Erythroblast (primary cell): Measurements from ENCODE around the gene CGNL1.

Experiments used
- GATA1 ChIP-seq: IDR thresholded peaks from 2 replicates; pipeline ENCODE4 v1.6.1; 2011; ENCODE audit warnings: low read depth, mild to moderate bottlenecking, control low read depth, low read length, moderate library complexity
- POLR2A ChIP-seq: IDR thresholded peaks from 2 replicates; pipeline ENCODE4 v1.6.1; 2011; ENCODE audit warnings: mild to moderate bottlenecking, low read length

DNA sequence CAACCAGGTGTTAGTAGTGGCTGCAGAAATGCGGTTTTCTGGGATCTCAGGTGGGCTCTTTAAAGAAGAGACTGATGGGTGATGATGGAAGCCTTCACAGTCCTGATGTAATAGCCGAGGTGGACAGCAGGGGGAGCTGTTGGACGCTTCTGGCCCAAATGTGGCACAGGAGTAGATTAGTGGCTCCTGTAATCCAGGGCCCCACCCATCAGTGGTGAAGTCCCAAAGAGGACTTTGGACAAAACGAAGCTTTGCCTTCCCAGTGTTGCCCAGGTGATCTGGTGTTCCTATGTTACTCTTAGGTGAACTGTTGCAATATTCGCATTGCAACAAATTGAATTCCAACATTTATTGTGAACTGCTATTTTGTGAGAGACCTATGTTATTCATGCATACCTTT lies 183.6 kb downstream of the CGNL1 start:
- TF ChIP-seq POLR2A, result no peak
- no peak for TF ChIP-seq GATA1
